ENCODE measurements around the gene SPG21. TPM values are rescaled to one million over a fixed set of nuclear protein-coding genes. Genes with fewer than 3 reads are reported as not detected.

SPG21 gene
- total RNA-seq, 1 experiment from 2014 or later, result 52.6 TPM

GRCh38 chr15:64991536-64992135 lies 1.9 kb upstream of the SPG21 start:
- no peak for DNase-seq (ENCODE audit: low read depth)

- no peak for DNase-seq (ENCODE audit: low read depth)
These were observed 405 bp upstream of the SPG21 start for GRCh38 chr15:64990168-64990470.

- no peak for DNase-seq (ENCODE audit: low read depth)
These were observed 2.6 kb downstream of the SPG21 start for GRCh38 chr15:64987136-64987535.

GRCh38 chr15:64985366-64986033 lies 4.2 kb downstream of the SPG21 start:
- DNase-seq (ENCODE audit: low read depth), result no peak

- no peak for DNase-seq (ENCODE audit: low read depth)
These were observed 7.2 kb downstream of the SPG21 start for GRCh38 chr15:64982472-64982871.

GRCh38 chr15:64981812-64982431 lies 7.8 kb downstream of the SPG21 start:
- DNase-seq (ENCODE audit: low read depth), result no peak

GRCh38 chr15:64979252-64979710 lies 10.4 kb downstream of the SPG21 start:
- no peak for DNase-seq (ENCODE audit: low read depth)

GRCh38 chr15:64975390-64975789 lies 14.3 kb downstream of the SPG21 start:
- DNase-seq (ENCODE audit: low read depth), result no peak

- no peak for DNase-seq (ENCODE audit: low read depth)
These were observed 19.0 kb downstream of the SPG21 start for GRCh38 chr15:64970698-64971097.

- no peak for DNase-seq (ENCODE audit: low read depth)
These were observed 20.3 kb downstream of the SPG21 start for GRCh38 chr15:64969401-64969800.

GRCh38 chr15:64961013-64961412 lies 28.7 kb downstream of the SPG21 start:
- no peak for DNase-seq (ENCODE audit: low read depth)

- no peak for DNase-seq (ENCODE audit: low read depth)
These were observed 29.6 kb downstream of the SPG21 start for GRCh38 chr15:64960153-64960552.

GRCh38 chr15:64959128-64959527 lies 30.6 kb downstream of the SPG21 start:
- DNase-seq (ENCODE audit: low read depth), result no peak

GRCh38 chr15:64954395-64954794 lies 35.3 kb downstream of the SPG21 start:
- DNase-seq (ENCODE audit: low read depth), result no peak

- no peak for DNase-seq (ENCODE audit: low read depth)
These were observed 37.8 kb downstream of the SPG21 start for GRCh38 chr15:64951777-64952418.

GRCh38 chr15:64950888-64951287 lies 38.8 kb downstream of the SPG21 start:
- DNase-seq (ENCODE audit: low read depth), result no peak

GRCh38 chr15:64949383-64950186 lies 40.1 kb downstream of the SPG21 start:
- no peak for DNase-seq (ENCODE audit: low read depth)

GRCh38 chr15:64948916-64949315 lies 40.8 kb downstream of the SPG21 start:
- DNase-seq (ENCODE audit: low read depth), result no peak

- DNase-seq (ENCODE audit: low read depth), result no peak
These were observed 42.5 kb downstream of the SPG21 start for GRCh38 chr15:64947211-64947610.

- no peak for DNase-seq (ENCODE audit: low read depth)
These were observed 44.8 kb downstream of the SPG21 start for GRCh38 chr15:64944961-64945360.

GRCh38 chr15:64943512-64944225 lies 46.0 kb downstream of the SPG21 start:
- DNase-seq (ENCODE audit: low read depth), result no peak

Data from HT1080 (cell line).